Measurements from ENCODE around the gene ATN1. TPM values are rescaled to one million over a fixed set of nuclear protein-coding genes. Genes with fewer than 3 reads are reported as not detected.
"Not testable (repeated sequence)": the region's sequence is repeated elsewhere in the genome, so short reads cannot be mapped to it uniquely, and the experiment has no call there.

Gene ATN1
- total RNA-seq, 8 experiments from 2014 or later = 4.3 to 51.5 (median 15.8) TPM

DNA sequence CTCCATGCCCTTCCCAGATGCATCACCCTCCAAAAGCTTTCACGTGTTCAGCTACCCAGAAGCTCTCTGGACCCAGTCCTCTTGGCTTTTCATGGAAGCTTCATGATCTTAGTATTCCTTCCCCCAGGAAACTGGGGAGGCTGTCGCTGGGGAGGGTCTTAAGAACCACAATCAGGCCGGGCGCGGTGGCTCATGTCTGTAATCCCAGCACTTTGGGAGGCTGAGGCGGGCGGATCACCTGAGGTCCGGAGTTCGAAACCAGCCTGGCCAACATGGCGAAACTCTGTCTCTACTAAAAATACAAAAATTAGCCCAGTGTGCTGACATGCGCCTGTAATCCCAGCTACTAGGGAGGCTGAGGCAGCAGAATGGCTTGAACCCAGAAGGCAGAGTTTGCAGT lies 19.6 kb upstream of the ATN1 start:
- H3K4me3 ChIP-seq; ATAC-seq (replicated peaks in 6 of 8); H3K27ac ChIP-seq; in situ Hi-C loops (cut with MboI; ENCODE audit: low pct_unique_long_range_greater_than_20kb in 2 of 9, low sequenced_read_pairs in 9 of 9, unreplicated experiment in 9 of 9): not testable (repeated sequence)
- WGBS, 10 experiments = 85 to 100% (median 91%) methylated on average over 1 to 9 of the region's 11 CpGs; no CpG with 5 or more reads in 5 of the 10 experiments
- peaks cover 20 to 21% of the 10 kb centered on the region in 2 donors for H3K4me1 ChIP-seq (replicated peaks in 1 of 2)

DNA sequence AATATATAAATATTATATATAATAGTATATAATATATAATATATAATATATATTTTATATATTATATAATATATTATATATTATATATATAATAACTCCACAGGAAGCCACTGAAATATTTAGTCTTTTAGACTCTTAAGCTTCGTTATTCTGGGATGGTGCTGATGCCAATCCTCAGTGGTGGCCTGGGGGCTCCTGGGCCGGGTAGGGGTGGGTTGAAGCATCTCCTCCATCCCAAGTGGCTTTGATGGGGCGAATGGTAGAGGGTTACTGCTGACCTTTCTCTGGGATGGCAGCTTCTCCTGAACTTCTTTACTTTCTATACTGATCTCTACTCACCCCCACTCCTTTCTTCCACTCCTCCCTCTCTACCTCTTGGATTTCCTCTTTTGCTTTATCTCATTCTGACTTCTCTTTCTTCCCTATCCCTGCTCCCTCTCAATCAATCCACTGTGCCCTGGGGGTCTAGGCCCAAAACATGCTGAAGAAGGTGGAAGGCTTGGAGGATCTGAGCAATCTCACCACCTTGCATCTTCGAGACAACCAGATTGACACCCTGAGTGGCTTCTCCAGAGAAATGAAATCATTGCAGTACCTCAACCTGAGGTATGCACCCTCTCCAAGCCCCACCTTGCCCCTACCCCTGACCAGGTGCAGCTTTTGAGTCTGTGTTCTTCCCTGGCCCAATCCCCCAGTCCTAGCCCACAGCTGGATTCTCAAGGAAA lies 18.2 kb upstream of the ATN1 start:
- in situ Hi-C loops (cut with MboI; ENCODE audit: low pct_unique_long_range_greater_than_20kb in 2 of 9, low sequenced_read_pairs in 9 of 9, unreplicated experiment in 9 of 9) = no loop called here
- 80 to 100% (median 87%) methylated on average over 1 to 3 of the region's 4 CpGs; no CpG with 5 or more reads in 4 of the 10 experiments for WGBS, 10 experiments
- ATAC-seq (replicated peaks in 6 of 8) = no peak
- Histone ChIP-seq H3K27ac (no peak overlapping the region), H3K4me1 (replicated peaks in 1 of 2) (peaks cover 18 to 20% of the 10 kb centered on the region in 2 donors), H3K4me3 (no peak overlapping the region)

DNA sequence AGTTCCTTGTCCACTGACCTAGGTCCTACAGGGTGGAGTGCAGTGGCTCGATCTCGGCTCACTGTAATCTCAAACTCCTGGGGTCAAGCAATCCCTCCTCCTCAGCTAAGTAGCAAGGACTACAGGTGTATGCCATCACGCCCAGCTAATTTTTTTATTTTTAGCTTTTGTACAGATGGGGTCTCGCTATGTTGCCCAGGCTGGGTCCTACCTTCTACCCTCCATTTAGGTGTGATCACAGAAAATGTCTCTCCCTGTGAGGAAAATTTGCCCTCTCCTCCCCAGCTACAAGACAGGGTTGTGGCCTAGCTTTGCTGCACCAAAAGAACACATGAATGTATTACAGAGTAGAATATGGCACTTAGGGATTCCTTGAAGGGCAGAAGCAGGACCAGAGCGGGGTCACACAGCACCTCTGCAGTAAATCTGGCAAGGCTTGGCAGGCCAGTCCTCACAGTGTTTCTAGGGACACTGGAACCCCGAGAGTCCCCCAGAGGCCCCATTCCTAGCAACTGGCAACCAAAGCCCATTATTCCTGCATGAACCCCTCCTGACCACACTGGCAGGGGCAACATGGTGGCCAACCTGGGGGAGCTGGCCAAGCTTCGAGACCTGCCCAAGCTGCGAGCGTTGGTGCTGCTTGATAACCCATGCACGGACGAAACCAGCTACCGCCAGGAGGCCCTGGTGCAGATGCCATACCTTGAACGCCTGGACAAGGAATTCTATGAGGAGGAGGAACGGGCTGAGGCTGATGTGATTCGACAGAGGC lies 15.4 kb upstream of the ATN1 start:
- no peak for ATAC-seq (replicated peaks in 6 of 8)
- H3K4me3 ChIP-seq = no peak overlapping the region
- peaks cover 15 to 16% of the 10 kb centered on the region in 2 donors for H3K4me1 ChIP-seq (replicated peaks in 1 of 2)
- 75 to 100% (median 91%) methylated on average over 3 to 13 of the region's 15 CpGs; no CpG with 5 or more reads in 3 of the 10 experiments for WGBS, 10 experiments
- in situ Hi-C loops (cut with MboI; ENCODE audit: low pct_unique_long_range_greater_than_20kb in 2 of 9, low sequenced_read_pairs in 9 of 9, unreplicated experiment in 9 of 9) = no loop called here
- no peak overlapping the region for H3K27ac ChIP-seq

DNA sequence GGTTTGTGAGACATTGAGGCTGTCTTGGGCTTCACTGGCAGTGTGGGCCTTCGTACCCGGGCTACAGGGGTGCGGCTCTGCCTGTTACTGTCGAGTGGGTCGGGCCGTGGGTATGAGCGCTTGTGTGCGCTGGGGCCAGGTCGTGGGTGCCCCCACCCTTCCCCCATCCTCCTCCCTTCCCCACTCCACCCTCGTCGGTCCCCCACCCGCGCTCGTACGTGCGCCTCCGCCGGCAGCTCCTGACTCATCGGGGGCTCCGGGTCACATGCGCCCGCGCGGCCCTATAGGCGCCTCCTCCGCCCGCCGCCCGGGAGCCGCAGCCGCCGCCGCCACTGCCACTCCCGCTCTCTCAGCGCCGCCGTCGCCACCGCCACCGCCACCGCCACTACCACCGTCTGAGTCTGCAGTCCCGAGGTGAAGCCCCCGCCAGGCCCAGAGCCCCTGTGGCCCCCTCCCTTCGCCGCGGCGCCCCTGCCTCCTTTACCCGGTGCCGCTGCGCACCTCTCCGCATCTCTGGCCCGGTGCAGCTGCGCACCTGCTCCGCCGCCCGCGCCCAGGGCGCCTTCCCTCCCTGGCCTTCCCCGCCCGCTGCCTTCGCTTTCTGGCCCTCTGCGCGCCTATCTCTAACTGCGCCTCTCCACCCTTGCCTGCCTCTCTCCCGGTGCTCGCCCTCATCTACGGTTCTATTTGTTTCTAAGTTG lies 13.4 kb upstream of the ATN1 start, which contains the start of gene ENO2:
Gene ENO2, plus strand, starts transcription at position 335 of the 701 bp plus-strand sequence. CDS start 1,253 bp downstream, outside the sequence.
- Histone ChIP-seq H3K4me3 (peak within 1 kb of the TSS; percentile 71 to 99 (median 96)), H3K4me1 (replicated peaks in 1 of 2) (peaks cover 15 to 16% of the 10 kb centered on the region in 2 donors), H3K27ac (peak within 1 kb of the TSS; percentile 88 to 96)
- in situ Hi-C loops (cut with MboI; ENCODE audit: low pct_unique_long_range_greater_than_20kb in 2 of 9, low sequenced_read_pairs in 9 of 9, unreplicated experiment in 9 of 9) = no loop called here
- ATAC-seq (replicated peaks in 6 of 8) = peak; percentile 84 to 94 (median 90)
- WGBS, 10 experiments = 0% methylated on average over 8 of the region's 68 CpGs; no CpG with 5 or more reads in 9 of the 10 experiments

DNA sequence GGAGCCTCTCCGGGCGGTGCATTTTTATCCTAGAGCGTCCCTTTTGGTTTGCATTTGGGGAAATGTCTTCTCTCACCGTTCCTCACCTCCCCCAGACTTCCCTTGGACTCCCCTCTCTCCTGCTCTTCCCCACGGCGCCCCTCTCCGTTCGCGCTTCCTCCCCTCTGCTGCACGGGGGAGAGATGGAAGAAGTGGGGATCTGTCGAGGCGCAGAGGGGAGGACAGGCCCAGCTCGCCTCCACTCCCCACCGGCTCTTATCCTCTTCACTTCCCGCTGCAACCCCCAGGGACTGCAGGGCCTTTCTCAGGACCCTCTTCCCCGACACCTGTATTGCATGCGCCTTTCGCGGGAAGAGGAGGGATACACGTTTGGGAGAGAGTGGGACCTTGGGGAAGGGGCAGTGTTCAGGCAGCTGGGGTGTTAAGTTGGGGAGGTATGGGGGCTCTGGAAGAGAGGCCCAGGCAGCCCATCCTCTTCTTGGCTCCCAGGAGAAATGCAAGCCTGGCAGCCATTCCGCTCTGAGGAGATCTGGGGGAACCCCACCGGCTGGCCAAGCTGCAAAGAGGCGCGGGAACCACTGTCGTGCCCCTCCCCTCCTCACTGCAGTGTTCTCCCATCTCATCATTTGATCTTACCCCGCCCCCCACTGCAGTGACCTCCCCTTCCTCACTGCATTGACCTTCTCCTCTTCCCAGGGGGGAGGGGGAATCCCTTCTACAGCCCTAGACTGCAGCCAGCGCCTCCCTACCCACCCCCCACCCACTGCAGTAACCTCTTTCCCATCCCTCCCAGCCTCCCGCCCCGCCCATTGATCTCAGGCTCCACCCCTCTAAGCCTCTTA lies 12.6 kb upstream of the ATN1 start:
- WGBS, 10 experiments = no CpG with 5 or more reads among the region's 29 CpGs
- Histone ChIP-seq H3K27ac (peak overlapping the region; percentile 88 to 96), H3K4me1 (replicated peaks in 1 of 2) (peaks cover 15 to 16% of the 10 kb centered on the region in 2 donors), H3K4me3 (peak overlapping the region; percentile 71 to 99 (median 96))
- peak in 6 of 8 experiments; percentile 5 to 64 (median 46) for ATAC-seq (replicated peaks in 6 of 8)
- in situ Hi-C loops (cut with MboI; ENCODE audit: low pct_unique_long_range_greater_than_20kb in 2 of 9, low sequenced_read_pairs in 9 of 9, unreplicated experiment in 9 of 9) = no loop called here

DNA sequence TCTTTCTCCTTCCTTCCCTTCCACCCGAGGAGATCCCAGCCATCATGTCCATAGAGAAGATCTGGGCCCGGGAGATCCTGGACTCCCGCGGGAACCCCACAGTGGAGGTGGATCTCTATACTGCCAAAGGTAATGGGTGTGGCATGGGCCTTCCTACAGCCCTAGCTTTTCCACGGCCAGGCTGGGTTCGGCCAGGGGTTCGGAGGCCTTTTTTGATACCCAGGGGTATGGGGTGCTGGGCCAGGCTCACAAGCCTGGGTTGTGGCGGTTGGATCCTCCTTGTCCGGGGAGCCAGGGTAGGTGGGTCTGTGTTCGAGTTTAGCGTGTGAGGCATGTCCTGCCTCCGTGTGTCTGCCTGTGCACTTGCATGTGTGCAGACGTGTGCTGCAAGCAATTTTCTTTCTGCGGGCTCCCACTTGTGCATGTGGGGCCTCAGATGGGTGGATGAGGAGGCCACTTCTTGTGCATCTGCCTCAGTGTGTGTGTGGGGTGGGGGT lies 11.9 kb upstream of the ATN1 start:
- Histone ChIP-seq H3K27ac (no peak overlapping the region), H3K4me3 (peak overlapping the region; percentile 71 to 99 (median 96)), H3K4me1 (replicated peaks in 1 of 2) (peaks cover 15 to 16% of the 10 kb centered on the region in 2 donors)
- ATAC-seq (replicated peaks in 6 of 8) = no peak
- in situ Hi-C loops (cut with MboI; ENCODE audit: low pct_unique_long_range_greater_than_20kb in 2 of 9, low sequenced_read_pairs in 9 of 9, unreplicated experiment in 9 of 9) = no loop called here
- 22 to 100% (median 90%) methylated on average over 1 to 3 of the region's 14 CpGs; no CpG with 5 or more reads in 6 of the 10 experiments for WGBS, 10 experiments

DNA sequence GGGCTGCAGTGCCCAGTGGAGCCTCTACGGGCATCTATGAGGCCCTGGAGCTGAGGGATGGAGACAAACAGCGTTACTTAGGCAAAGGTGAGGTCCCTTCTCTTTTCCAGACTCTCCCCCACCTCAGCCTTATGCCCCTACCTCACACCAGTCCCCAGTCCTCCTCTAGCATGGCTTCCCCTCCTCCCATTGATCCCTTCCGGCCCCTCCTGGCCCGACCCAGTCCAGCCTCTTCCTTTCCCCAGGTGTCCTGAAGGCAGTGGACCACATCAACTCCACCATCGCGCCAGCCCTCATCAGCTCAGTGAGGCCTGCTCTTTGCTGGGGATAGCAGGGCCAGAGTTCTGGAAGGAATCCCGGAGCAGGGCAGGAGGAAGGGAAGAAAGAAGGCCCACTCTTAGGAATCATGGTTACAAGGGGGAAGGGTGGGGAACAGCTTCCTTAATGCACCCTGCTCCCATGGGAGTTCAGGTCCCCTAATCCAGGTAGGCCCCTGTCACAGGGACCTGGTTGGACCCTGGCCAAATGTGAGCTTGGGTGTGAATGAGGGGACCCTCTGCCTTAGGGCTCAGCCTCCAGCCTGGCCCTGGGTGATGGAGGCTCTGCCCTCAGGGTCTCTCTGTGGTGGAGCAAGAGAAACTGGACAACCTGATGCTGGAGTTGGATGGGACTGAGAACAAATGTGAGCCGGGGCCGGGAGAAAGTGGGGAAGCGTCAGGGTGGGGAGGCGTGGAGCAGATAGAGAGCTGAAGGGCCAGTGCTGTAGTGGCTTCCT lies 11.1 kb upstream of the ATN1 start:
- H3K4me3 ChIP-seq = peak overlapping the region in 1 of 5 donors; percentile 99
- 94 to 100% (median 100%) methylated on average over 1 to 6 of the region's 11 CpGs; no CpG with 5 or more reads in 7 of the 10 experiments for WGBS, 10 experiments
- in situ Hi-C loops (cut with MboI; ENCODE audit: low pct_unique_long_range_greater_than_20kb in 2 of 9, low sequenced_read_pairs in 9 of 9, unreplicated experiment in 9 of 9) = no loop called here

DNA sequence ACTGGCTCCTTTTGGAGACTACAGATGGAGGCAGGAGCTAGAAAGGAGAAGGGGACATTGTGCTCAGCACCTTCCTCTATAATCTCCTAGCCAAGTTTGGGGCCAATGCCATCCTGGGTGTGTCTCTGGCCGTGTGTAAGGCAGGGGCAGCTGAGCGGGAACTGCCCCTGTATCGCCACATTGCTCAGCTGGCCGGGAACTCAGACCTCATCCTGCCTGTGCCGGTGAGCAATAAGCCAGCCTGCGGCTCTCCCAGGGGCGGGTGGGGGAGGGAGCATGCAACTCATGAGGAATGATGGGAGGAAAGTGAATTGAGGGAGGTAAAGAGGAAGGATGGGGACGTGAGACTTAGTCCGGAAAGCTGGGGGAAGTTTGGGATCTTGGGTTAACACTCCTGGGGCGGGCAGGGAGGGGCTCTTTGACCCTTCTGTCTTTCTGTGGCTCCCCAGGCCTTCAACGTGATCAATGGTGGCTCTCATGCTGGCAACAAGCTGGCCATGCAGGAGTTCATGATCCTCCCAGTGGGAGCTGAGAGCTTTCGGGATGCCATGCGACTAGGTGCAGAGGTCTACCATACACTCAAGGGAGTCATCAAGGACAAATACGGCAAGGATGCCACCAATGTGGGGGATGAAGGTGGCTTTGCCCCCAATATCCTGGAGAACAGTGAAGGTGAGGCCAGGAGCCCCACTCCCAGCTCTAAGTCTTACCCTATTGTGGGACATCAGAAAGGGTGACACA lies 10.1 kb upstream of the ATN1 start:
- Histone ChIP-seq H3K4me1 (replicated peaks in 1 of 2) (peaks cover 15 to 16% of the 10 kb centered on the region in 2 donors), H3K27ac (no peak overlapping the region), H3K4me3 (no peak overlapping the region)
- in situ Hi-C loops (cut with MboI; ENCODE audit: low pct_unique_long_range_greater_than_20kb in 2 of 9, low sequenced_read_pairs in 9 of 9, unreplicated experiment in 9 of 9) = no loop called here
- no peak for ATAC-seq (replicated peaks in 6 of 8)
- 80 to 100% (median 92%) methylated on average over 1 to 5 of the region's 14 CpGs; no CpG with 5 or more reads in 6 of the 10 experiments for WGBS, 10 experiments

More for the DNA sequence above, 11.1 kb upstream of the ATN1 start:
- H3K4me1 ChIP-seq (replicated peaks in 1 of 2) = peaks cover 15 to 16% of the 10 kb centered on the region in 2 donors
- ATAC-seq (replicated peaks in 6 of 8) = no peak
- H3K27ac ChIP-seq = no peak overlapping the region

DNA sequence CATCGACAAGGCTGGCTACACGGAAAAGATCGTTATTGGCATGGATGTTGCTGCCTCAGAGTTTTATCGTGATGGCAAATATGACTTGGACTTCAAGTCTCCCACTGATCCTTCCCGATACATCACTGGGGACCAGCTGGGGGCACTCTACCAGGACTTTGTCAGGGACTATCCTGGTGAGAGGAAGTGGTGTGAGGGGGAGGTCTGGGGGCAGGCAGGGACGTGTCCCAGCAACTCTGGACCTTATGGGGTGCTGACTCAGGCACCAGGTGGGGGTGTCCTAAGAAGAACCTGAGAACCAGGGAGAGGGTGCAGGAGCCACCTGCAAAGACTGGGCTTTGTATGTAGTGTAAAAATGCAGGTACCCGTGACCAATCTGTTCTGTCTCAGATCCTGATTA lies 8.2 kb upstream of the ATN1 start:
- WGBS, 10 experiments = 17 to 100% (median 97%) methylated on average over 1 to 5 of the region's 7 CpGs; no CpG with 5 or more reads in 6 of the 10 experiments
- Histone ChIP-seq H3K4me3 (no peak overlapping the region), H3K4me1 (replicated peaks in 1 of 2) (peaks cover 12 to 19% of the 10 kb centered on the region in 2 donors), H3K27ac (no peak overlapping the region)
- no peak for ATAC-seq (replicated peaks in 6 of 8)
- in situ Hi-C loops (cut with MboI; ENCODE audit: low pct_unique_long_range_greater_than_20kb in 2 of 9, low sequenced_read_pairs in 9 of 9, unreplicated experiment in 9 of 9) = no loop called here

DNA sequence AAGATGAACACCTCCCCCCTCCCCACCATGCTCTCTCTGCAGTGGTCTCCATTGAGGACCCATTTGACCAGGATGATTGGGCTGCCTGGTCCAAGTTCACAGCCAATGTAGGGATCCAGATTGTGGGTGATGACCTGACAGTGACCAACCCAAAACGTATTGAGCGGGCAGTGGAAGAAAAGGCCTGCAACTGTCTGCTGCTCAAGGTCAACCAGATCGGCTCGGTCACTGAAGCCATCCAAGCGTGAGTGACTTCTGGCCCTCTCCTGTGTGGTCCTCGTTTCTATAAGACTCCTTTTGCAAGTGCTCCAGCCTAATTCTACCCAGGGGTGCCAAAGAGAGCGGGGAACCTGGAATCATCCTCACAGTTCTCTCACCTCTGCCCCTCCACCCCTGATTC lies 6.2 kb upstream of the ATN1 start:
- in situ Hi-C loops (cut with MboI; ENCODE audit: low pct_unique_long_range_greater_than_20kb in 2 of 9, low sequenced_read_pairs in 9 of 9, unreplicated experiment in 9 of 9) = no loop called here
- 33 to 76% (median 60%) methylated on average over 1 to 5 of the region's 7 CpGs; no CpG with 5 or more reads in 6 of the 10 experiments for WGBS, 10 experiments
- Histone ChIP-seq H3K4me1 (replicated peaks in 1 of 2) (peaks cover 29 to 33% of the 10 kb centered on the region in 2 donors), H3K27ac (no peak overlapping the region), H3K4me3 (no peak overlapping the region)
- no peak for ATAC-seq (replicated peaks in 6 of 8)

All from motor neuron (in vitro differentiated cells).